Activated CD4-positive, alpha-beta T cell treated with anti-CD3 and anti-CD28 coated beads, Interleukin-2, amount 50 U/mL, for 48 hours (primary cell): ENCODE data around the gene RHOD.
A peak's percentile ranks its signal among the peaks of the same experiment; 100 is the strongest.

Experiments used
- DNase-seq, 2 experiments: peaks; one replicate each; pipeline ENCODE4 v3.0.0-alpha.2; 2020

RHOD gene

DNA sequence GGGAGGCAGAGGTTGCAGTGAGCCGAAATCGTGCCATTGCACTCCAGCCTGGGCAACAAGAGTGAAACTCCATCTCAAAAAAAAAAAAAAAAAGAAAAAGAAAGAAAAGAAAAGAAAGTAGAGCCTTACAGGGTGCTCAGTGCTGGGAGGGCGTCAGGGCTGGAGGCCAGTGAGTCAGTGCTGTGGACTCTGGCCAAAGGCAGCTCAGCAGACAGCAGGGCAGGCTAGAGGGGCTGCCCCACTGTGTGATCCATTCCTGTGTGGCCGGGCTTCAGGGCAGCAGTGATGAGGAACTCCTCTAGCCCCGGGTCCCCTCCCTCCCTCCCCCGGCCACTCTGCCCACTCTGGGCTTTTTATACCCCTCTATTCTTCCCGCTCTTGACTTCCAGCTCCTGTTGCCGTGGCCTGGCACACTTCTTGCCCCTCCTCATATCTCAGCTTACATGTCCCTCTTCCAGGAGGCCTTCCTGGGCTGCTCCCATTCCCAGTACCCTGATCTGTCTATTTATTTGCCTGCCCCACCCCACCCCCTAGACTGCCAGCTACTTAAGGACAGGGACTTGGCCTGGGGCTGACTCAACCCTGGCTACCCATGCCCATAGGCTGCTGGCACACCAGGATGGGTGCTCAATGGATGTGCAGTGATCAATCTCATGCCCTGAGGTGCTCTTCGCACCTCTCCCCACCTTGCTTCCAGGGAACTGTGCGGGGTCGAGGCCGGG, 23.7 kb upstream of the RHOD start:
- DNase-seq: no peak

DNA sequence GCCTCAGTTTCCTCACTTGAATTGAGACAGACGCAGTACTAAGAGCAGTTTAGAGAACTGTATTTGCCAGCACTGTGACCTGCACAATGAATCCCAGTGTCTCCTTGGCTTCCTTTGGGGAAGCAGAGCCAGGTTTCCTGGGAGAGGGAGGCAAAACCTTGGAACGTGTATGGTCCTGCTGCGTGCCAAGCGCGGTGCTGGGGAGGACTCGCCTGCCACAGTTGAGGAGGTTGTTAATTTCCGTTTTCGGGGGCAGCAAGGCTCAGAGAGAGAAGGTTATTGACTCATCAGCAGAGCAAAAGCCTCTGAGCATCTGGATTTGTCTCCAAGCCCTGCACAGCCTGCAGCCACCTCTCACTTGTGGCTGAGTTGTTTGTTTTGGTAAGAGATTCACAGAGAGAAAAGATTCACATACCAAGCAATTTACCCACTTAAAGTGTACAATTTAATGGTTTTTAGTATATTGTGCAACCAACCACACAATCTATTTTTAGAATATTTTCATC, 22.9 kb upstream of the RHOD start:
- no peak for DNase-seq

DNA sequence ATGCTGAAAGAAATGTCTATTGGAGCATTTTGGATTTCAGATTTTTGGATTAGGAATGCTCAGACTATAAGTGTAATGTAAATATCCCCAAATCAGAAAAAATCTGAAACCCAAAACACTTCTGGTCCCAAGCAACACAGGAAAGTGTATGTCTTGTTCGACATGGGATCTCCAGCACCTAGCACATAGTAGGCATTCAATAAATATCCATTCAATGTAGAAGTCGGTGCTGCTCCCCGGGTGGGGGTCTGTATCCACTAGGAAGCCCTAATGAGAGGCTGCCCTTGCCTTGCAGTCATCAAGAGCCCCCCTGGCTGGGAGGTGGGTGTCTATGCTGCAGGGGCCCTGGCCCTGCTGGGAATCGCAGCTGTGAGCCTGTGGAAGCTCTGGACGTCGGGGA, 22.3 kb upstream of the RHOD start:
- DNase-seq: no peak

DNA sequence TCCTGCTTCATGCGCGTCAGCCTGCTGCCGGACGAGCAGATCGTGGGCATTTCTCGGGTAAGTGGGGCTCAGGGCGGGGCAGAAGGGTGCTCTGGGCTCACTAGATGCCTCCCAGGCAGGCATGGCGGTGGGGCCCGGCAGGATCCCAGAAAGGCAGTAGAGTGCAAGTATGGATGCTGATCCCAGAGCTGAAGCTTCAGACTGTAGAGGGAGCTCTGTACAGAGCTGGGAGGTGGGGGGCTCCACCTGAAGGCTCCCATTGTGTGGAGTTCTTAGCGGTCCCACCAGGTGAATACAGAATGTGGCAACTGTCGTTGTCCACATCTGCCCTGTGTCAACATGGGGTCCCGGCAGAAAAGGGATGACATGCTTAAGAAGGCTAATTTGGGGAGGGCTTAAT, 16.5 kb upstream of the RHOD start:
- DNase-seq: no peak

DNA sequence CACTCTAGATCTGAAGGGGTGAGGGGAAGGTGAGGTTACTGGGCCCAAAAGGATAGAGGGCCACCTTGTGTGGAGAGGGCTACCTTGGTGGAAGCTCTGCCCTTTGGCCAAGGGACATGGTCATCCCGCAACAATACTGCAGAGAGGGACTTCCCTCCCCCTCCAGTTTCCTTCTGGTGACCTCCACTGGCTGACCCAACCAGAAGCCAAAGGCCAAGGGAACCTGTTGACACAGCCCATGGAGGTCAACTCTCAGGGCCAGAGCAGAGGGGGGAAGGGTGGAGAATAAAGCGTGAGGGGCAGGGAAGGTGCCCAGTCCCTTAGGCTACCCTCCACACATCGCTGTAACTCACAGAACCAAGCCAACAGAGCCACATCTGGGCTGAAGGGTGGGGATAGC, 15.0 kb upstream of the RHOD start:
- no peak for DNase-seq

DNA sequence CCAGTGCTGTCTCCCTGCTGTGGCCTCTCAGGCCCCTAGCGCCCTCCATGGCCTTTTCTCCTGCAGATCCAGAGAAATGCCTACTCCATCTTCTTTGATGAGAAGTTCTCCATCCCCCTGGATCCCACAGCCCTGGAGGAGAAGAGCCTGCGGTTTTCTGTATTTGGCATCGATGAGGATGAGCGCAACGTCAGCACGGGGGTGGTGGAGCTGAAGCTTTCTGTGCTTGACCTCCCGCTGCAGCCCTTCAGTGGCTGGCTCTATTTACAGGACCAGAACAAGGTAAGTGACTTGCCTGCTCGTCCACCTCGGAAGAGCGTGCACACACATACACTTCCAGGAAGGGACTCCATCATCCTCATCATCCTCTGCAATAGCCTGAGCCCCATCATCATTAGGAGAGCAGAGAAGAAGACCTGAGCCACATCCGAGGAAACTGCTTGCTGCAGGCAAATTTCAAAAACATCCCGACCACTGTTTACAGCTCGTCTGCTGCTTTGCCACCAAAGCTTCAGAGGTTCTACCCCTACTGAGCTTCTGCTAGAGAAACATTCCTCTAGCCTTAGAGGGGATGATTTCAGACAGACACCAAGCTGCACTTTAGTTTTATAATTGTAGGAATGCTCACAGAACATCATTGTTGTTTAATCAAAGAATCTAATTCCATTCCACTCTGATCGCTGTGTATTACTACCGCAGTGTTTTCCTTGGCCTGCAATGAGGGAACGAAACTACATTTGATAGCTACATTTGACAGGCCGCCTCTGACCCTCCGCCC, 12.9 kb upstream of the RHOD start:
- DNase-seq: no peak

DNA sequence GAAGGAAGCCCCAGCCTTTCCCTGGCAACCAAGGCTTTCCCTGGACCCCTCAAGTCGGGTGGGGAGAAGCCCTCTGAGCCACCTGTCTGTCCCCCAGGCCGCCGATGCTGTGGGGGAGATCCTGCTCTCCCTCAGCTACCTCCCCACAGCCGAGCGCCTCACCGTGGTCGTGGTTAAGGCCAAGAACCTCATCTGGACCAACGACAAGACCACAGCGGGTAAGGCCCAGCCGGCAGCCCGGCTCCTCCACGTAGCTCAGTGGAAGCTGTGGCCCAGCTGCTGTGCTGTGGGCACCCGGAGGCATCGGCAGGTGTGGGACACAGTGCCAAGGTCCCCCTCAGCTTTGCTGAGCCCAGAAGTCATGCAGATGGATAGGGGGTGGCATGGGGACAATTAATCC, 12.2 kb upstream of the RHOD start:
- DNase-seq: no peak

DNA sequence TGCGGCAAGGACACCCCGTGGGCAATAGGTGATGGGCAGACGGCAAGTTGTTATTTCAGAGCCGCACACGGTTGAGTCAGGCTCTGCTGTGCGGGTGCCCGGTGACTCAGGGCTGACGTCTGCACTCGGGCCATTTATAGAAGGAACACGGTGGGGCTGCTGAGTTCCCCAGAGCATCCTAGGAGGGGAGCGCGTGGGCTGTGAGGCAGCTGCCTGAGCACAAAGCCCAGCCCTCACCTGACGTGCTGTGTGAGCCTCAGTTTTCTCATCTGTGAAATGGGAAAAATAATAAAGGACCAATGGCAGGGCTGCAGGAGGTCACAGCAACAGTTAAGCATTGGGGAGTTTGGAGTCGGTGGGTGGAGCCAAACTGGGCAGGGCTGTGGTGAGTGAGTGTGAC, 11.3 kb upstream of the RHOD start:
- no peak for DNase-seq

DNA sequence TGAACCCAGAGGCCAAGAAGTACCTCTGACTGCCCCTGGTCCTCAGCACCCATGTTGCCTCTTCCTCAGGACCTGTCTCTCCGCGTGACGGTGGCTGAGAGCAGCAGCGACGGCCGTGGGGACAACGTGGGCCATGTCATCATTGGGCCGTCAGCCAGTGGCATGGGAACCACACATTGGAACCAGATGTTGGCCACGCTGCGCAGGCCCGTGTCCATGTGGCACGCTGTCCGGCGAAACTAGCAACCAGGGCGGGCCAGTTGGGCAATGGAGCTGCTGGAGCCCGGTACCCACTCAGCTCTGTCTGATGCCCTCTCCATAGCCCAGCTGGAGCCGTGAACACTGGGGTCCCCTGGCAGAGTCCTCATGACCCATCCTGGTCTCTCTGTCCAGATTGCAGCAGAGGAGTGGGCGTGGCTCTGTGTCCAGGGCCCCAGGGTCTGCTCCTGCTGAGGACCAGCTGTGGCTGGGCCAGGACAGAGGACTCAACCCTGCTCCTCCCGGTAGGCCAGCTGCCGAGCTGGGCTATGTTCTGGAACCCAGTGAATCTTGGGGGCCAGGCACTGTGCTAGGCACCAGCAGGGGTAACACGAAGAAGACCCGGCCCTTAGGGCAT, 8.0 kb upstream of the RHOD start:
- no peak for DNase-seq

DNA sequence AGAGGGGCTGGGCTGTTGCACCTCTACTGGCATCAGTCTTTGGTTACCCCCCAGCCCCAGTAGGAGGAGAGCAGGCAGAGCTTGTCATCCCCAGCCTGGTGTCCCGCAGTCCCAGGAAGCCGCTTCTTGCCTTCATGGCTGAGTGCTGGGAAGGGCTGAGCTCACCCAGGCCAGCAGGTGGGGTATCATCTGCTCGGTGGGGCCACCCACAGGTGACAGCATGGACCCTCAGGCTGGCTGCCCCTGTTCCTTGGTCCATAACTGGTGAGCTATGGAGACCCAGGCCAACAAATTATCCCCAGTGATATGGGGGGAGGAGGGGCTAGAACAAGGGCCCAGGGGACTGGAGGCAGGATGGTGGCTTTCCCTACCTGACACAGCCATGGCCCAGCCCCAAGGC, 6.5 kb upstream of the RHOD start:
- DNase-seq: no peak

DNA sequence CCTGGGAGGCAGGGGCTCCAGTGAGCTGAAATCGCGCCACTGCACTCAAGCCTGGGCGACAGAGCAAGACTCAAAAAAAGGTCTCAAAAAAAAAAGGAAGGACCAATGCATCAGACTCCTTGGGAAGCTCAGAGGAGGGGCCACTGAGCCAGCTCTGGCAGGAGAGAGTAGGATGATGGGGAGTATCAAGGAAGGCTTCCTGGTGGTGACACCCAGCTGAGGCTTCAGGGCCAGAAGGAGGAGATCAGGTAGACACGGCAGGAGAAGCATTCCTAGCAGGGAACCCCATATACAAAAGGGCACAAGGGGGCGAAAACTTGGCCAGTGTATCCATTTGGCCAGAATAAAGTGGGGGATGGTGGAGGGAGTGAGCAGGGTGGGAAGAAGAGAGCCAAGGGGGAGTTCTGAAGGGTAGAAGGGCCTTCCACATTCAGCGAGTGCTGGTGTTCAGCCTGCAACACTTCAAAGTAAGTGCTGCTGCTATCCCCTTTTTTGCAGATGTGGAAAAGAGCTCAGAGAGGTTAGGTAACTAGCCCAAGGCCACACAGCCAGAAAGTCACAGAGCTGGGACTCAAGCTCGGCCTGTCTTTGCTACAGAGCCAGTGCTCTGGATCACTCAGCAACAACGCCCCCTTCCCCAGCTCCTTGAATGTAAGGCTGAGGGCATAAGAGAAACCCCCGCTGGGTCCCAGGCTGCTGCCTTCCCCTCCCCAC, 5.3 kb upstream of the RHOD start:
- no peak for DNase-seq

DNA sequence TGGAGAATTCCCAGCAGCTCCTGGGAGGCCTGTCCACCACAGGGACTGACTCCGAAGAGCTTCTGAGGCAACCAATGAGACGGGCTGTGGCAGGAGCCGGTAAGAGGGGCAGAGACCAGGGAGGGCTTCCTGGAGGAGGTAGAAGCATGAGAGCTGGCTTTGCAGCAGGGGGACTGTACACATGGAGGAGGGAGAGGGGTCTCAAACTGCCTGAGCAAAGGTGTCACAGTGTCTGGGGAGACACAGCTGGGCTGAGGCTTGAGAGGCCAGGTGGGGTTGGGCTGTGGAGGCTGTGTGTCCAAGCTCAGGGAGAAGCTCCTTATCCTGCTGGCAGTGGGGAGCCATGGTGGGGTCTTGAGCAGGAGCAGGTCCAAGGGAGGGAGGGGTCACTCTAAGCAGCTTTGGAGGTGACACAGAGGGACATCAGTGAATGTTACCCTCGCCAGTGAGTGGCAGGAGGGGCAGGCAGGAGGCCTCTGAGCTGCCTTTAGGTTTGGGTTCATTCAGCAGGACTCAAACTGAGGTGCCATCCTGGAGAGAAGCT, 4.6 kb upstream of the RHOD start:
- no peak for DNase-seq

DNA sequence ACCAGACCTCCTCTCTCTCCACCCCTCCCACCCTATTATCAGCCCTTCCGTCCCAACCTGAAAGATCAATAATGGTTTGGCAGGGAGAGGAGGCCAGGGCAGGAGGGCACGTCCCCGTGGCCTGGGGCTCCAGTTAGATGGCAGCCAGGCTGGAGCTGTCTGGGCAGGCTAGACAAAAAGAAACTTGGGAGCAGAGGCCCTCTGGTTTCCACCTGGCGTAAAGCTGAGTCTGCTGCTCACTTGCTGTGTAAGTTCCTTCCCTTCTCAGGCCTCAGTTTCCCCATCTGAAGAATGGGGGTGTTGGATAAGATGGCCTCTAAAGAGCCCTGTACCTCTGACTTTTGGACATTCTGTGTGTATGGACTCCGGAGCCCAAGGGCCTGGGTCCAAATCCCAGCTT, 3.8 kb upstream of the RHOD start:
- no peak for DNase-seq

DNA sequence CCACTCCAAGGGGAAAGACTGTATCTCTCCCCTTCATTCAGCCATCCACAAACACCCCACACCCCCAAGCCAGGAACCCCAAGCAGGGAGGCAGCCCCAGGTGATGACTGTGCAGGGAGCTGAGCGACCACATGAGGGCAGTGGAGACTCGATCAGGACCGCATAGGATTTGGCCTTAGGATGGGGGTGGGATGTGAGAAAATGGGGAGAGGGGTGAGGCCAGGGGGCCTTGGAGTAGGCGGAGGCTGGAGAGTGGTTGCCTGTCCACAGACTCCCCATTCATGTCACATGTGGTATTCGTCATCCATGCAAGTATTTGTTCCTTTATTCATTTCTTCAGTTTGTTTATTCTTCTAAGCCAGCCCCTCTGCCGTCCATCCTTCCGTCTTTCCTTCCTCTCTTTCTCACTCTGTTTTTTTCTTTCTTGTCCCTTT, 2.7 kb upstream of the RHOD start:
- peak; percentile 56 to 66 for DNase-seq

DNA sequence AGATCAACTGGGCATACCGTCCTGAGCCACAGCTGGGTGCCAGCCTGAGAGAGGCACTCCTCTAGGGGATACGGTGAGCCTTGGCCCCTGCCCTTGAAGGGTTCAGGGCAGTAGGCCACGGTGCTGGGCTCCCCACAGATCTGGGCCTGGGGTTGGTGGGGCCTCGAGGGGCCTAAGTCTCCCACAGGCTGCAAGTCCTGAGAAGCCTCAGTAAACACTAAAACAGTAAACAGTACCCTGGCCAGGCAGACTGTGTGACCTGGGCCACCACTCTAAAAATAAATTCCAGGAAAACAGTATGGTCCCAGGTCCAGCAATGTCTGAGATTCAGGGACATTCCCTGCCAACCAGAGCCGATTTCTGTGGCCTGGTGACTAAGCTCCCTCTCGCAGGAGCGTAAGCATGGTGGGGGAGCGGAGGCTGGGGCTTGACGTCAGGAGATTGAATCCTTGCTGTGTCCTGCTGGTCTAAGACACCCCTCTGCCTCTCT, 2.3 kb upstream of the RHOD start:
- DNase-seq: no peak

DNA sequence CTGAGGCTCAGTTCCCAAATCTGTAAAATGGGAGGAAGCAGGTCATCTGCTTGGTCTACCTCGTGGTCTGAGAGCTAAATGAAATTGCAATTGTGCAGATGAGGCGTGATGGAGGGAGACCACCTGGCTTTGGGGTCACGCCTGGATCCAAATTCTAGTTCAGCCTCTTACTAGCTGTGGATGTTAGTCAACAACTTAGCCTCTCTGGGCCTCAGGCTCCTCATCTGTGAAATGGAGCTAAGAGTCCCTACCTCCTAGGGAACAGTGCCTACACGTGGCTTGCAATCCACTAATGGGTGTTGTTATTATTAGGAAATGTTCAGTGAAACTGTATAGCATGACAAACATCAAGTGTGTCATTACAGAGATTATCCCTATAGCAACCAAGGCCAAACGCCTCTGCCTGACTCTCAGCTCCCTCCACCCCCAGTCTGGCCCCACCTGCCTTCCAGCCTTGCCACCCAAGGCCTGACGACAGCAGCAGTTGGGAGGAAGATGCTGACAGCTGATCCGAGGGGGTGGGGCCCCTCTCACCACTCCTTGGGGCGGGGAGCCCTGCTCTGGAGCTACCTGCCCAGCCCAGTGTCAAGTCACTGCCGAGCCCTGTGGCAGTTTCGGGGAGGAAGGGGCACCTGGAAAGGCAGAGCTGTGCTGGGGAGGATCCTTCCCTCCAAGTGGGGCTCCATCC, 1.7 kb upstream of the RHOD start:
- DNase-seq: peak; percentile 31 to 50

DNA sequence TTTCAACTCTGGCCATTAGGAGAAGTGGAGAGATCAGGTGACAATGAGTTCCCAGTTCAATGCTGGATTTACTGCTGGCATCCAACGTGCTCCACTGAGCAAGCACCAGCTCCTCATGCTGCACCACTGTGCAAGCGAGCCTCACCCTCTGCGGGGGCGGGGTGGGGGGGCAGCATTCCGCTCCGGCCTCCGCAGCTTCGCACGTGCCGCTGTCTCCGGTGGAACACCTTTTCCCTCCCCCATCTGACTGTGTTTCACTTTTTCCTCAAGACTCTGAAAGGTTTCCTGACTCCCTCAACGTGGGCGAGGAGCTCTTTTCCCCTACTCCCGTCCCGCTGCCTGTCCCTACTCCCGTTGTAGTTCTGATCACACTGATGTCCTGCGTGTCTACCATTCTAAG, 835 bp upstream of the RHOD start:
- DNase-seq: no peak

DNA sequence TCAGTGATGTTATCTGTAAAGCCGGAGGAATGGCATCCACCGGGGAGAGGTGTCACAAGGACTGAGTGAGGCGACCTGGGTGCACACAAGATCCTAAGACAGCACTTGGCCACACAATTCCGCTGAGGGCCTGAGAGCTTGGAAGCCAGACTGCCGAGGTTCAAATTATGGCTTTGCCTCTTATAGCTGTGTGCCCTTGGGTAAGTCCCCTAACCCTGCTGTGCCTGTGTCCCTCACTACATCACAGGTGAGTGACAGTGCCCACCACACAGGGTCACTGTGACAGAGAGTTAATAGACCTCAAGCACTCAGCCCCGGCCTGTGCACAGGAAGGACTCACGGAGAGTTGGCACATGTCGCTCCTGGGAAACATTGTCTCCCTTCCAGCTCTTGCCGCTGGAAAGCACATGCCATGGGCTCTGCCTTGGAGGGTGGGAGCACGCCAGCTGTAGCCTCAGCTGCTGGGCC, 592 bp downstream of the RHOD start:
- DNase-seq: no peak

DNA sequence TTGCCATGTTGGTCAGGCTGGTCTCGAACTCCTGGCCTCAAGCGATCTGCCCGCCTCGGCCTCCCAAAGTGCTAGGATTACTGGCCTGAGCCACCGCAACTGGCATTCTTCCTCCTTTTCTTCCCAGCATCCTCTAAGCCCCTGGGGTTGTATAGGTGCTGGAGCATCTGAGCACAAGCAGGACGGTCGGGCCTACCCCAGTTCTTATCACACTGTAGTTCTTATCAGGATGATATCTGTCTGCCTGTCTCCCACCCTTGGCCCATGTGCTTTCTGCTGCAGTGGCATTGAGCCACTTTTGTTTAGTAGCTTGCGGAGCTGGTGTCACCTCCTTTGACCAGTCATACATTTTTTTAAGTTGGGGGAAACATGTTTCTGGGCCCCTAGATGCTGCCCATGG, 1.9 kb downstream of the RHOD start:
- DNase-seq: no peak

DNA sequence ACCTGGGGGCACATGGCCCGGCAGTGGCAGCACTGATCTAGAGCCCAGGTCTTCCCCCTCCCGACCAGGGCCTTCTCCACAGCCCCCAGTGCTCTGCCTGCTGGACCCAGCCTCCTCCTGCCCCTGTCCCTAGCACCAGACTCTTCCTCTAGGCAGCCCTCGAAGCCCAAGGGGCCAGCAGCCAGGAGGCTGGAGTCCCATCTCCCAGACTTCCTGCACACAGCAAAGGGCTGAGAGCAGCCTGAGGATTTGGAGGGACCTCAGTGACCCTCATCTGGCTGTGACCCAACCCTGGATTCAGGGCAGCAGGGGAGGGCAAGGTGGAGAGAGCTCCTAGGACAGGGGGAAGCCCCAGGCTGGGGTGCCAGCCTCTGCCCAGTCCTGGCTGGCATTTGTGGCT, 3.0 kb downstream of the RHOD start:
- DNase-seq: no peak

DNA sequence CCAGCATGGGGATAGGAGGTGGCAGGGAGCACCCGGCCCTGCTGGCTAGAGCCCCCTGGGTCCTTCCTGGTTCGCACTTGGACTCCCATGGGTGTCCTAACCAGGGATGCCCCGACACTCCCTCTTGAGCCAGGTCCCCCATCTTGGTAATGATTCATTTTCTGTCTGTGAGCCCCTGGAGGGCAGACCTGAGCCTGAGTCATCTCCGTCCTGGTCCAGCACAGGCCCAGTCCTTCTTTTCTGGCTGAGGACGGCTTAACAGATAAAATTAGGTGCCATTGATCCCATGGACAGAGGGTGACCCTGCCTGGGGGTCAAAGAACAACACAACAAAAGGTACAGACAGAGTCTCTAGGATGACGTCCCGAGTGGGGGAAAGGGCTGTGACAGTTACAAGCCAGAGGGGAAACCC, 3.5 kb downstream of the RHOD start:
- DNase-seq: no peak
